IPS-NIHi11 (cell line): ENCODE results near the gene TMEM184A.

Experiments
- DNase-seq: peaks from one replicate; pipeline ENCODE4 v3.0.0; 2012; ENCODE audit warnings: mixed read lengths, low spot score

Gene TMEM184A

DNA sequence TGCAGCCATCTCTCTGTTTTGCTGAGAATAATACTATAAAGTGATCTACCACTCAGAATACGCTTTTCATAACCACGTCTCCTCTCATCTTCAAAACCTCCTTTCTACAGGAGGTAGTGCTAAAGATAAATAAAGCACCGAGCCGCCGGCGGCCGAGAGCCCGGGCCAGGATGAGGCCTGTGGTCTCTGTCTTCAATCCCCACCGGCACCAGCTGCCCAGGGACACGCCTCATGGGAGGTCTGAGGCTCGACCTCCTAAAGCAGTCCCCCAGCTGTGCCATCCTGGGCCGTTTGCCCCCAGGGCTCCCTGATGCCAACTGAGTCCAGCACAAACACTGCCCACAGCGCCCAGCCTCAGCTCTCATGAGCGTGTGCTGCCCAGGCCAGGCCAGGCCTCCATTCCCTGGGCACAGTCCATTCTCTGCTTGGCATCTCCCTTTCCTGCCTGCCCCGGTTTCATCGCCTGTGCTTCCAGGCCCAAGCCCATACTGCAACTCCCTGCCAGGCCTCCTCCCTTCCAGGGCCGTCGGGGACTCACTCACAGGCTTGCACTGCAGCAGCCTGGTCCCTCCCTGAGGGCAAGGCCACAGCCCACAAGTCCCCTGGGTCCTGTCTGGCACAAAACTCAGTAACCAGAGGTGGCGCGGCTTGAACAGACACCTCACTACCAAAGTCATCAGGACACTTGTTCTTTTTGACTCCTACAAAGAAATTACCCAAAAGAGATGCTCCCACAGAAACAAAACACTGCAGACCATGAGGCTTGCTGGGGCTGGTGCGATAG is 54.3 kb downstream of the TMEM184A start:
- DNase-seq, result no peak

DNA sequence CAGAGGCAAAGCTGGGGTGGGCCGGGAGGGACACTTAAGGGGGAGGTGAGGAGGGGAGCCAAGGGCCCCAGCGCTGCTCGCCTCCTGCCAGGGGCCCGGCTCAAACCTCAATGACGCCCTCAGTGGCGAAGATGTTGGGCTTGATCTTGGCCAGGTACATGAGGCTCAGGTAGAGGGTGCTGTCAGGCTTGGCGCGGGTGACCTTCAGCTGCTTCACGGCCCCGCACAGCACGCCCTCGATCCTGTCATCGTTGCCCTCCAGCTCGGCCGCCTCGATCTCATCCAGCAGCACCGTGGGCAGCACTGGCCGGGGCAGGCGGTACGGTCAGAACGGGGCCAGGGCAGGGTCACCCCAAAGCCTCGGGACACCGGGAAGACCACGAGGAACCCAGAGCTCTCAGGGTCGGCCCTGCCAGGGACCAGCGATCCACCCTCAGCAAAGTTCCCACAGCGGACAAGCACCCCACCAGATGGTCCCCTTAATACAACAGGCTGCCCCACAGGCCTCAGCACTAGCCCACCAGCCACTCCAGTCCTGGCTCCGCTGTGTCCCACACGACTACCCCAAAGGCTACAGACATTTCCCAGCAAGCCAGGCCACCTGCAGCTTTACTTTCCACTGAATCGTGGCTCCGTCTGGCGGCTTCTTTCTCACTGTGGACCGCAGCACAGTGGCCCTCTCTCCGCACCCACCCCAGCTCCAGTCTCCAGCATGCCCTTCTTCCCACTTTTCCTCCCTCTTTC is 55.8 kb downstream of the TMEM184A start:
- no peak for DNase-seq

DNA sequence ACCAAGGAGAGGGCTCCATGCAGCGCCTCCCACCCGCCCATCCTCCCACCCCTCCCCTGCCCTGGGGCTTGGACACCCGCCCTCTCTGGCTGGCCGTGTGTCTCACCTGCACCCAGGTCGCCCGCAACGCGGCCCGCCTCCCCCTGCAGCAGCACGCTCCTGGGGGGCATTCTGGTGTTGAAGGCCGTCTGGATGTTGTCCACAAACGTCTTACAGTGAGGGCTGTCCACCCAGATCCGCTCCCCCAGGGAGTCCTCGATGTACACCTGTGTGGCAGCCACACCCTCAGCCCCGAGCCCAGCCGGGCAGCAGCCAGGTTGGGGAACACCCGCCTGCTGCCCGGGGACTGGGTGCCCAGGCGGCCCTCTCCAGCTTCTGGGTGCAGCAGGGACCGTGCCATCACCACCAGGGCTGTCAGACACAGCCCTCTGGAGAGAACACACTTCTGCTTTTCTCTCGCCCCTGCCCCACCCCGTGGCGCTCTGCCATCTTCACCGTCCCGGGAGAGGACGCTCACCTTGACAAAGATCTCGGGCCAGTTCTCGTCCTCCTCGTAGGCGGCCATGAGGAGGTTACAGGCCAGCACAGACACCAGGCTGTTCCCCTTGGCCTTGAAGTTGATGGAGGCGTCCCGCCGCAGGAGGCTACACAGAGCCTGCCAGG is 56.5 kb downstream of the TMEM184A start:
- DNase-seq, result no peak

DNA sequence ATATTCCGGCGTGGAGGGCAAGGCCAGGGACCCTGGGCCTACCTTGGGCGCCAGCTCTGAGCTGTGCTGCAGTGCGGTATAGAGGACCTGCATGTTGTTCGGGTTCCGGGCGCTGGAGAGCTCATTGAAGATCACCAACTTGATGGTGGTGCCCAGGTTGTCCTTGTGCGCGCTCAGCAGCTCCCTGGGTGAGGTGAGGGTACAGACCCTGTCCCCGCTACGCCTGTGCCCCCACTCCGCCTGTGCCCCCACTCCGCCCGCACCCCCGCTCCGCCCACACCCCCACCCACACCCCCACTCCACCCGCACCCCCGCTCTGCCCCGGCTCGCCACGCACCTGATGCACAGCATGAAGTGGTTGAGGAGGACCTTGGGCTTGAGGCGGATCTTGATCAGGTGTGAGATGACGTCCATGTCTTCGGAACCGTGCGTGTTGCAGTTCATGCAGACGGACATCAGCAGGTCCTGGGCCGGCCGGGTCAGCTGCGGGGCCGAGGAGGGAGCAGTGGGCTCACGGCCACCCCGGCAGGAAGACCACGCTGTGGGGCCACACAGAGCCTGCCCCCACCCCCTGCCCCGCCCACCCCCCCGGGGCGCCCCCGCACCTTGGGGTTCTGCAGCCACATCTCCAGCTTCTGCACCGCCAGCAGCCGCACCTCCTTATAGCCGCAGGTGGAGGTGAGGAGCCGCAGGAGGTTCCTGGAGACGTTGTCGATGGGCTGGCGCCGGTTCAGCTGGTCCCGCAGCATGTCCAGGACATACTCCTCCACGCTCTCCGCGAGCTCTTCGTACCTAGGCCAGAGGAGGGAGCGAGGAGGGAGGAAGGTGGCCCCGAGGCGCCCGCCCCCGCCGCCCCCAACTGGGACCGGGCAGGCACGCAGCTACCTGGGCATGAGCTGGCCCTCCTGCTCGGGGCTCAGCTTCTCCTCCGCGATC is 57.4 kb downstream of the TMEM184A start:
- DNase-seq, result no peak

DNA sequence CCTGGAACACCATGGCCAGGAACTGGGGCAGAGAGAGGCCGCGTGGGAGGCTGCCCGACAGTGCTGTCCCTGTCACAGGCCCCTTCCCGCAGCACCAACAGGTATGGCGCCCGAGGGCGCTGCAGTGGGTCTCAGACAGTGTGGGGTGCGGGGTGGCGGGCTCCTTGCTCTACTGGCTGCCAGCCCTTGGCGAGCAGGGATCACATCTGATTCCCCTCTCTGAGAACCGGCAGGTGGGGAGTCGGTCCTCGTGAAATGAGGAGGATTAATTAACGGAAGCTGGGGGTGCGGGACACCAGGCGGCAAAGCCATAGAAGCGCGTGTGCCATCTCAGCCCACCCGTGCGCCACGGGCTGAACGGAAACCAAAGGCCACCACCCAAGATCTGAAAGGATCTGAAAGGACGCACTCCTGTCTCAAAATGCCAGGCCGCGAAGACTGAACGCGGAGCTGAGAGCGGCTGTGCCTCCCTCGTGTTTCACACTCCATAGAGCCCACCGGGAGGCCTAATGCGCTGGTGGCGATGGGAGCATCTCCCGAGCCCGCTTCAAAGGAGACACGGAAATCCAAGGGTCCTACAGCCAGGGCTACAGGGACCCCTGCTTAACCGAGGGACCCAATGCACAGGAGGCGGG is 58.6 kb downstream of the TMEM184A start:
- DNase-seq, result no peak

DNA sequence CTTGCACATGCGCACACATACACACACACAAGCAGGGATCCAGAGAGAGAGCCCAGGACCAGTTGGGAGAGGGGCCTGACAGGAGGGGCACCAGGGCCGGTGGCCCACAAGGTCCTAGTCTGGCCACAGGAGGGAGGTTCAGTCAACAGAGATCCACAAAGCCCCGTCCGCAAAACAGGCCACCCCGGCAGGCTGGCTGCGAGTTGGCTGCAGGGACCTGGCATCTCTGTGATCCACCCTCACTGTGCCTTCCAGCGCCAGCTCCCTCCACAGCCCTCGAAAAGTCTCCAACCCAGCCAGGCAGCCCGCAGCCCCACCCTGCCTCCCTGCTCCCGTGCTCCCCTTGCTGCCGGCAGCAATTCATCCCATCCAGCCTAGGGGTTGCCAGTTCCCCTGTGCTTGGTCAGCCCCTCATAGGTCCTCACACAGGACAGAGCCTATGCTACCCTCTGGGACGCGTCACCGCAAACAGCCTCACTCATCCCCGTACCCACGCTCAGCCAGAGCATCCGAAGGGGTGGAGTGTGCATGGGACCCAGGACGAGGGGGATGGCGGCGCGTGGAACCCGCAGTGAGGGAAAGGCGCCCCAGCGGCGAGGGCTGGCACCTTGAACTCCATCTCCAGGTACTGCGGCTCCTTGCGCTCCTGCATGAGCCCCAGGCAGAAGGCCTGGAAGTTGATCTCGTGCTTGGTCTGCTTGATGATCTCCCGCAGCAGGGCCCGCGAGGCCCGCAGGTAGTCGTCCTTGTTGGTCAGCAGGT is 59.3 kb downstream of the TMEM184A start:
- DNase-seq, result no peak

DNA sequence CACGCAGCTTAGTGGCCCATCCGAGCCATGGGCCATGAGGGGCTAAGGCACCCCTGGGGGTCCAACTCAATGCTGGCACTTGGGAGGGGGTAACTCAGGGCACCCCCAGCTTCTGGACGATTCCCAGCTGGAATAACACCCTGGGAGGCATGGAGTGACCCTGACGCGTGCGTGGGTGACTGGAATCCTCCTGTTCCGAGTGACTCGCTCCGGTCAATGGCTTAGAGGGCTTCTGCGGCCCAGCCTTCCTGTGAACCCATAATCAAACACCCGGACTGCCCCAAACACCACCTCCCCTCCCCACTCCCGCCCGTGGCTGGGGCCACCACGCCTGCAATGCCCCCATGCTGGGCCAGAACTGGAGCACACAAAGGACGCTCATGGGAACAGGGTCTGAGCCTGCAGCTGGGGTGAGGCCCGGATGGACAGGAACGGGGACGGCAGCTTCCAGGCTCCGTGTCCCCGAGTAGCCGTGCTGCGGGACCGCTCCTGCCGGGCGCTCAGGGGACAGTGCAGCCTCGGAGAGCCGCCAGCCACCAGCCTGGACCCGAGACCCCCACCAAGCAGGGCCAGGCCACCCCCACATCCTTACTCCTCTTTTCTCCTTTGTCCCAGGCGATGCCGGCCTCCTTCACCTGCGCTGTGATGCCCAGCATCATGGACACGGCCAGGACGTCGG is 60.3 kb downstream of the TMEM184A start:
- no peak for DNase-seq

DNA sequence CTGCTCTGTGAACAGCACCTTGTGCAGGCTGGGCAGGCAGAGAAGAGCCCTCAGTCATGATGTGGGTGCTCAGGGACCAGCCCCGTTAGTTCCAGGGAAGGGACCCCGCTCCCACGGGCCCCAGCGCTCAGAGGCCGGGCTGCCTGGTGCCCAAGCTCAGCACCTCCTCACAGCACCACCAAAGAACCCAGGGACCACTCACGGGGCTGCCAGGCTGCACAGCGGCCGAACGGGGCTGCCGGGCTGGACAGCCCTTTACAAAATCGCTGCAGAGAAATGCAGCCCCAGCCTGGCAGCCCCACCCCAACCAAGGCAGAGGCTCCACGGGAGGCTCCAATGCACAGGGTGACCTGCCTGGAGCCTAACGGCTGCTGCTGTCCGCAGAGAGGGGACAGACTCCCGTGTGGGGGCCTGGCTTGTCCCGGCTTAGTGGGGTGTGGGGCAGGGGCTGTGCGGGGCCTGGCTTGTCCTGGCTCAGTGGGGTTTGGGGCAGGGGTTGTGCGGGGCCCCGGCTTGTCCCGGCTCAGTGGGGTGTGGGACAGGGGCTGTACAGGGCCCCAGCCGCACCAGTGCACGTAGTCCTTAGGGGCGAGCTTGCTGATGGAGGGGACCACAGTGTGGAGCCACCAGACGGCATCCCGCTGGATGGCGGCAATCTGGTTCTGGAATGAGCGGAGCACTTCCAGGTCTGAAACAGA is 61.0 kb downstream of the TMEM184A start:
- DNase-seq, result peak; percentile 30

DNA sequence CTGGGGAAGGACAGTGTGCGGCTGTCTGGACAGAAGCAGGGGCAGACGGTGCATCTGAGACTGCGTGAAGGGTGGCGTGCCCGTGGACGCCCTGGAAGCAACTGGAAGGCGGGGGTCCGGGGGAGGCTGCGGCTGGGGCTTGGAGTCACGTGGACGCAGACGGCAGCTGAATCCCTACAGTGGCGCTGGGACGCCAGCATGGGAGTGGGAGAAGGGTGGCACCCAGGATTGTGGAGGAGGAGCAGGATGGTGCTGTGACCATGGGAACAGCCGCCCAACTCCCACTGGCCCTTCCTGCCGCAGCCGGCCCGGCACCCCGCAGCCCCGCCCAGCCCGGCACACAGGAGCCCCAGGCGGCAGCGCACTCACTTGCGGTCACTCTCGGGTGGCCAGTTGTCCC is 61.6 kb downstream of the TMEM184A start:
- peak; percentile 44 for DNase-seq

DNA sequence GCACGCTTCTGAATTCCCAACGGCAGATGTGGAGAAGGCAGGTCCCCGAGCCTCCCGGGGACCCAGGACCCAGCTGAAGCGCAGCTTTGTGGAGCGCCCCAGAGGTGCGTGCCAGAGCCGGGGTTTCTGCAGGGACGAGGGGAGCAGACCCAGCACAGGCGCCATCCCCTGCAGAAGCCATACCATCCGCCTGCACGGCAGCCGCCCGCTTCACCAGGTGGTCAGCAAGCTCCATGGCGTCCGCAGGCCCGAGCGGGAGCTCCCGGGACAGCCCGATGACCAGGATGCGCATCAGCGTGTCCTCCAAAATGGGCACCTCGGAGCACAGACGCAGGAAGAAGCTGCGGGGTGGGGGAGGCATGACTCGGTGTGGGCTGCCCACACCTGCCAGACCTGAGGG is 62.4 kb downstream of the TMEM184A start:
- peak; percentile 21 for DNase-seq

DNA sequence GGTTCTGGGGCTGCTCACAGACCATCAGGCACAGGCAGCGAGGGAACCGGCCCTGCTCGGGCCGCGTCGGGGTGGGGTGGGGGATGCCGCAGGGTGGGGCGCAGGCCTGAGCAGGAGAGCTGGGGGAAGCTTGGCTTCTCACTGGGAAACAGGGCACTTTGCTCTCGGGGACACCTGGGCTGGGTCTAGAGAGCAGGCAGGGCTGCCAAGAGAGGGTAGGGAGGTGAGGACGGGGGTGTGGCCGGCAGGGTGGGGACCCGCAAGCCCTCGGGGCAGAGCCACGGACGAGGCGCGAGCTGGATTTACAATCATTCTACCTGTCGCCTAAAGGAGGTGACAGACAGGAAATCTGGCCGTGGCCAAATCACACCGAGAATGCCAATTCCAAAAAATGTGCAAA is 62.9 kb downstream of the TMEM184A start:
- DNase-seq, result peak; percentile 37

DNA sequence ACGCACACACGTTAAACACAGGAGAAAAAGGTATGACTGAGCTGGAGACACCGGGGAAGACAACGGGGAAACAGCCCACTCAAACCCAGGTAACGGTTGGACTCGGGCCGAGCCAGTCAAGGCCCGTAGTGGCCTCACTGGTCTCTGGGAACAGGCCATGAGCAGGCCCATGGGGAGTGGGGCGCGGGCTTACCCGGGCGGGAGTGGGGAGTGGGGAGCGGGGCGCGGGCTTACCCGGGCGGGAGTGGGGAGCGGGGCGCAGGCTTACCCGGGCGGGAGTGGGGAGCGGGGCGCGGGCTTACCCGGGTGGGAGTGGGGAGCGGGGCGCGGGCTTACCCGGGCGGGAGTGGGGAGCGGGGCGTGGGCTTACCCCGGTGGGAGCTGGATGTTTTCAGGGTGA is 63.4 kb downstream of the TMEM184A start:
- DNase-seq, result no peak
